ENCODE measurements around the gene CD28. TPM values are rescaled to one million over a fixed set of nuclear protein-coding genes. Genes with fewer than 3 reads are reported as not detected.

The CD28 gene
- total RNA-seq, 1 donor from 2014 or later: not detected

- peaks cover 37% of the 10 kb centered on the region for H3K9me3 Mint-ChIP-seq
- H3K36me3 Mint-ChIP-seq: peaks cover 8% of the 10 kb centered on the region
- no peak overlapping the region for H3K4me3 Mint-ChIP-seq
- no peaks in the 10 kb centered on the region for H3K4me1 Mint-ChIP-seq
- no peak overlapping the region for H3K27ac Mint-ChIP-seq
- TF ChIP-seq CTCF (IDR thresholded peaks at IDR 0.05; ENCODE audit: unreplicated experiment): no peak
- no peak for DNase-seq (ENCODE audit: low spot score in 2 of 2, unreplicated experiment in 2 of 2)
- no peaks in the 10 kb centered on the region for H3K27me3 Mint-ChIP-seq (ENCODE audit: low read depth)
Observed at GRCh38 chr2:203758841-203759689, 52.6 kb downstream of the CD28 start.

GRCh38 chr2:203759690-203760365, 53.4 kb downstream of the CD28 start:
- Mint-ChIP-seq H3K27ac (no peak overlapping the region), H3K36me3 (peaks cover 8% of the 10 kb centered on the region), H3K4me1 (no peaks in the 10 kb centered on the region), H3K9me3 (peaks cover 33% of the 10 kb centered on the region), H3K27me3 (ENCODE audit: low read depth) (no peaks in the 10 kb centered on the region), H3K4me3 (no peak overlapping the region)
- no peak for TF ChIP-seq CTCF (IDR thresholded peaks at IDR 0.05; ENCODE audit: unreplicated experiment)
- DNase-seq (ENCODE audit: low spot score in 2 of 2, unreplicated experiment in 2 of 2): no peak

- DNase-seq (ENCODE audit: low spot score in 2 of 2, unreplicated experiment in 2 of 2): no peak
- TF ChIP-seq CTCF (IDR thresholded peaks at IDR 0.05; ENCODE audit: unreplicated experiment): no peak
- peaks cover 21% of the 10 kb centered on the region for H3K9me3 Mint-ChIP-seq
- no peak overlapping the region for H3K4me3 Mint-ChIP-seq
- H3K27ac Mint-ChIP-seq: no peak overlapping the region
- peaks cover 7% of the 10 kb centered on the region for H3K36me3 Mint-ChIP-seq
- no peaks in the 10 kb centered on the region for H3K27me3 Mint-ChIP-seq (ENCODE audit: low read depth)
- no peaks in the 10 kb centered on the region for H3K4me1 Mint-ChIP-seq
Observed at GRCh38 chr2:203761121-203761520, 54.7 kb downstream of the CD28 start.

GRCh38 chr2:203763241-203763937, 57.0 kb downstream of the CD28 start:
- TF ChIP-seq CTCF (IDR thresholded peaks at IDR 0.05; ENCODE audit: unreplicated experiment): no peak
- Mint-ChIP-seq H3K9me3 (peaks cover 12% of the 10 kb centered on the region), H3K27me3 (ENCODE audit: low read depth) (no peaks in the 10 kb centered on the region), H3K4me3 (no peak overlapping the region), H3K36me3 (peaks cover 2% of the 10 kb centered on the region), H3K27ac (no peak overlapping the region), H3K4me1 (no peaks in the 10 kb centered on the region)
- DNase-seq (ENCODE audit: low spot score in 2 of 2, unreplicated experiment in 2 of 2): no peak

- Mint-ChIP-seq H3K36me3 (no peaks in the 10 kb centered on the region), H3K27me3 (ENCODE audit: low read depth) (no peaks in the 10 kb centered on the region), H3K4me3 (no peak overlapping the region), H3K9me3 (peaks cover 9% of the 10 kb centered on the region), H3K27ac (no peak overlapping the region), H3K4me1 (no peaks in the 10 kb centered on the region)
- no peak for DNase-seq (ENCODE audit: low spot score in 2 of 2, unreplicated experiment in 2 of 2)
- TF ChIP-seq CTCF (IDR thresholded peaks at IDR 0.05; ENCODE audit: unreplicated experiment): no peak
Observed at GRCh38 chr2:203763938-203764664, 57.7 kb downstream of the CD28 start.
